ENCODE results near the gene IL36G.

Gene IL36G

DNA sequence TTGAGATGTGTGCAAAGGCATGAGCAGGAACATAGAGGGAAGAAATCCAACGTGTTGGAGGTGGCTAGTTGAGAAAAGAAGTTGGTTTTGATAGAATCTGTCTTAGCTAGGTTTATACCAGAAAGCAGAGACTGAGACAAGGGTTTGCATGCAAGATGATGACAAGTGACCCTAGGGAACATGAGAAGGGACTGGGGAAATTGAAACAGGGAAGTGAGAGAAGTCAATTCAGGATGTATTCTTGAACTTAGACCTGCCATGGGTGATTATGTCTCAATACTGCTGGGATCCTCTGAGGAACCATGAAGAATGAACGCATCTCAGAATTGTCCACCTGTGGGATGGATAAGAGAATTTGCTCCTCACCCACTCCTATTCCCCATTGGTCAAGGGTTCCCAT is 47.9 kb downstream of the IL36G start:
- no peak for DNase-seq

DNA sequence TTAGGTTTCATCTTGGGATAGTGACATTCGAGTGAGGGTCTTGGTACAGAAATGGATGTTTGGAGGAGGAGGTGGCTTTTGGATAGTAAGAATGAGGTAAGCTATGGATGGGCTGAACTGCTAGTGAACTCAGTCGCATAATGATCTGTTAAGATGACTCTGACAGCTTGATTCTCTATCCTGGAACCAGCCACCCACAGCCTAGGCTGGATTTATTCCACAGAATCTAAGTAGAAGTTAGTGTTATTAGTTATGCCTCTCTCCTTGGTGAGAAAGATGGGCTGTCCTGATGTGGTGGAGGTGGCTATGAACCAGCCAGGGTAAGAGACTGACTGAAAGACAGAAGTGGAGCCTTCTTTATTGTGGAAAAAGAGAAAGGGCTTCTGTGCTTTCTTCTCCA is 49.9 kb downstream of the IL36G start:
- no peak for DNase-seq

DNA sequence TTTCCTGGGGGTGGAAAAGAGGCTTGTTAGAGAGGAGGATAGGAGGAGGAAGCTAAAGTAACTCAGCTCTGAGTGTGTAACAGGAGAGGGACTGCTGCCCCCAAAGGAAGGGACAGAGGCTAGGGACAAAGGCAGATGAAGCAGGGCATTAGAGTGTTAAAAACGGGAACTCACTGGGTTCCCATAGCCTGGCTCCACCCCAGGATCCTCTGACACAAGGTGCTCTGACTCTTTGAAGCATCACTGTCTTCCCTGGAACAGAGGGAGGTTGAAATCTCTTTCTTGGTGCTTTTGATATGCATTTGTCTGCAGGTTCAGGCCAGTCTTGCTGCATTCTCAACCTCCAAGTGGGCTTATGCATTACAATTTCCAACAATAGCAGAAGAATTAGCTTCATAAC is 50.3 kb downstream of the IL36G start:
- DNase-seq: no peak

DNA sequence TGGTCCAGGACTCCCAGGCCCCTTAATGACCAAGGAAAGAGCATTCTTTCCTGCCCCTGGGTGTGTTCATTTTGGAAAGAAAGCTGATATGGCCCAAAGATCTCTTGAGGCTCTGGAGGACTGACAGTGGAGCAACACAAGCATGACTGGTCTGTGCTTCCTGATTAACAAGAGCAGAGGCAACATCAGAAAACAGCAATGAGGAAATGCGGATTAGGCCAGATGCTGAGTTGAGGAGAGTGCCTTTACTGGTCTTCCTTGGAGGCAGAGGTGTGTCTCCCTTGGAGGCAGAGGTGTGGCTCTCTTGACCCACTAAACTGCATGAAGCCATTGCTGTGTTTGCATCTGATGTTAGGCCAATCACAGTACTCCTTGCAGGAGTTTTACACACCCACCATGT is 54.9 kb downstream of the IL36G start:
- DNase-seq: no peak

DNA sequence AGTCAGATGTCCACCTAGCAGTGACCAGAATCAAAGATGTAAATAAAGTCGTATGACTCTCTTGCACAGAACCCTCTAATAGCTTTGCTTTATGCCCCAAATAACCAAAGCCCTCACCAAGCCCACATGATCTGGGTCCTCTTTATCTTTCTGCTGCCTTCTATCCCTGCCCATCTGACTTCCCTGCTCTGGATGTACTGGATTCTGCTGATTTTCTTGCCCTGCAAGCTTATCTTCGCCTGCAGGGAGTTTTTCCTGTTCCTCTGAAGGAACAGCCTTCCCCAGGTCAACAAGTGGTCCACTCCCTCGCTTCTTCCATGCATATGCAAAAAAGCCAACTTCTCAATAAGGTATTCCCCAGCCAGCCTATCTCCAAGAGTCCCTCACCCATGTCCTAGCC is 56.2 kb downstream of the IL36G start:
- DNase-seq: no peak

Measured in activated effector memory CD4-positive, alpha-beta T cell treated with anti-CD3 and anti-CD28 coated beads, Interleukin-2, amount 50 U/mL, for 16 hours (primary cell).